ENCODE measurements around the gene CDR2.
"Not testable (repeated sequence)": the region's sequence is repeated elsewhere in the genome, so short reads cannot be mapped to it uniquely, and the experiment has no call there.

CDR2 gene

GRCh38 chr16:22375117-22375962 lies 921 bp upstream of the CDR2 start:
- no peak for DNase-seq

- DNase-seq: peak; percentile 30
Observed at GRCh38 chr16:22373662-22374310, 633 bp downstream of the CDR2 start.

- DNase-seq: no peak
Observed at GRCh38 chr16:22372882-22373661, 1.3 kb downstream of the CDR2 start.

- DNase-seq: no peak
Observed at GRCh38 chr16:22370038-22370820, 4.2 kb downstream of the CDR2 start.

- no peak for DNase-seq
Observed at GRCh38 chr16:22369221-22369811, 5.1 kb downstream of the CDR2 start.

- DNase-seq: not testable (repeated sequence)
Observed at GRCh38 chr16:22368200-22368826, 6.1 kb downstream of the CDR2 start.

GRCh38 chr16:22366889-22367288 lies 7.5 kb downstream of the CDR2 start:
- DNase-seq: no peak

- no peak for DNase-seq
Observed at GRCh38 chr16:22366371-22366770, 8.0 kb downstream of the CDR2 start.

- no peak for DNase-seq
Observed at GRCh38 chr16:22364241-22364640, 10.2 kb downstream of the CDR2 start.

GRCh38 chr16:22360963-22361659 lies 13.3 kb downstream of the CDR2 start:
- no peak for DNase-seq

GRCh38 chr16:22359679-22360078 lies 14.7 kb downstream of the CDR2 start:
- DNase-seq: no peak

GRCh38 chr16:22358000-22358399 lies 16.4 kb downstream of the CDR2 start:
- DNase-seq: no peak

GRCh38 chr16:22357635-22357971 lies 16.8 kb downstream of the CDR2 start:
- no peak for DNase-seq

- DNase-seq: no peak
Observed at GRCh38 chr16:22356930-22357634, 17.3 kb downstream of the CDR2 start.

GRCh38 chr16:22355487-22355908 lies 18.9 kb downstream of the CDR2 start:
- no peak for DNase-seq

- DNase-seq: no peak
Observed at GRCh38 chr16:22353933-22354541, 20.4 kb downstream of the CDR2 start.

GRCh38 chr16:22353191-22353919 lies 21.1 kb downstream of the CDR2 start:
- no peak for DNase-seq

- no peak for DNase-seq
Observed at GRCh38 chr16:22352723-22353122, 21.7 kb downstream of the CDR2 start.

GRCh38 chr16:22352140-22352539 lies 22.3 kb downstream of the CDR2 start:
- DNase-seq: no peak

Data from activated gamma-delta T cell (primary cell).